Measurements from ENCODE around the gene GRIA4. TPM values are rescaled to one million over a fixed set of nuclear protein-coding genes. Genes with fewer than 3 reads are reported as not detected.

The GRIA4 gene
- total RNA-seq, 1 donor from 2014 or later = 3.7 TPM

DNA sequence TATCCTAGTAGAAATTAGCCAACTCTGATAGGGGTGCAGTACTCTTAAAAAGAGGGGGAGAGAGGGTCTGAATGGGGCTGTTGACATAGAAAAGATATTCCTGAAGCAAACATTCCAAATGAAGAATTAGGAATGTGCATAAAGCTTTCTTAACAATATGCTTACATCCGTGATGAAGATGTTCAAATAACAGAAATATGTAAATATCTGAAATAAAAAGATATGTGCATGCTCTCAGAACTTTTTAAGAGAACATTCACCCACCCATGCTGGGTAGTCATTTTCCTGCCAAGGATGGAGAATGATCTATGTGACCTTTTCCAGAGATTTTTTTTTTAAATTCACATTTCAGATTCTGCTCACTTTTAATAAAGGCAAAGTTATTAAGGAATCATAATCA, 80.6 kb downstream of the GRIA4 start:
- H4K20me1 ChIP-seq (ENCODE audit: low read depth) = no peaks in the 10 kb centered on the region
- H3K9ac ChIP-seq = no peak overlapping the region
- no peaks in the 10 kb centered on the region for H3K36me3 Mint-ChIP-seq
- H3K27ac ChIP-seq = no peak overlapping the region
- H3K9me3 ChIP-seq (ENCODE audit: low read depth) = no peaks in the 10 kb centered on the region
- no peak for DNase-seq (ENCODE audit: low spot score)
- no peaks in the 10 kb centered on the region for H3K4me1 ChIP-seq
- H3K27me3 Mint-ChIP-seq (ENCODE audit: insufficient read depth, low read depth) = no peaks in the 10 kb centered on the region
- no peak overlapping the region for H3K27ac Mint-ChIP-seq
- H3K36me3 ChIP-seq = no peaks in the 10 kb centered on the region
- H3K4me2 ChIP-seq = no peak overlapping the region
- H3K4me3 ChIP-seq = no peak overlapping the region
- H2AFZ ChIP-seq (replicated peaks) = no peak overlapping the region
- TF ChIP-seq EZH2 (IDR thresholded peaks at IDR 0.05) (no peak), EZH2phosphoT487 (IDR thresholded peaks at IDR 0.05) (no peak)
- TF ChIP-seq, protein P1, sequence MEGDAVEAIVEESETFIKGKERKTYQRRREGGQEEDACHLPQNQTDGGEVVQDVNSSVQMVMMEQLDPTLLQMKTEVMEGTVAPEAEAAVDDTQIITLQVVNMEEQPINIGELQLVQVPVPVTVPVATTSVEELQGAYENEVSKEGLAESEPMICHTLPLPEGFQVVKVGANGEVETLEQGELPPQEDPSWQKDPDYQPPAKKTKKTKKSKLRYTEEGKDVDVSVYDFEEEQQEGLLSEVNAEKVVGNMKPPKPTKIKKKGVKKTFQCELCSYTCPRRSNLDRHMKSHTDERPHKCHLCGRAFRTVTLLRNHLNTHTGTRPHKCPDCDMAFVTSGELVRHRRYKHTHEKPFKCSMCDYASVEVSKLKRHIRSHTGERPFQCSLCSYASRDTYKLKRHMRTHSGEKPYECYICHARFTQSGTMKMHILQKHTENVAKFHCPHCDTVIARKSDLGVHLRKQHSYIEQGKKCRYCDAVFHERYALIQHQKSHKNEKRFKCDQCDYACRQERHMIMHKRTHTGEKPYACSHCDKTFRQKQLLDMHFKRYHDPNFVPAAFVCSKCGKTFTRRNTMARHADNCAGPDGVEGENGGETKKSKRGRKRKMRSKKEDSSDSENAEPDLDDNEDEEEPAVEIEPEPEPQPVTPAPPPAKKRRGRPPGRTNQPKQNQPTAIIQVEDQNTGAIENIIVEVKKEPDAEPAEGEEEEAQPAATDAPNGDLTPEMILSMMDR (IDR thresholded peaks at IDR 0.05) = no peak
- no peaks in the 10 kb centered on the region for H3F3A ChIP-seq (ENCODE audit: low read depth)
- H3K27me3 ChIP-seq = no peaks in the 10 kb centered on the region
- H3K4me3 Mint-ChIP-seq = no peak overlapping the region
- H3K79me2 ChIP-seq (ENCODE audit: low read depth) = no peaks in the 10 kb centered on the region
- no peaks in the 10 kb centered on the region for H3K9me3 Mint-ChIP-seq
- peaks cover 14% of the 10 kb centered on the region for H3K4me1 Mint-ChIP-seq

GRCh38 chr11:105693075-105693759, 83.3 kb downstream of the GRIA4 start:
- H3F3A ChIP-seq (ENCODE audit: low read depth) = no peaks in the 10 kb centered on the region
- H3K4me3 Mint-ChIP-seq = no peak overlapping the region
- no peaks in the 10 kb centered on the region for H3K36me3 Mint-ChIP-seq
- H3K9me3 Mint-ChIP-seq = no peaks in the 10 kb centered on the region
- H2AFZ ChIP-seq (replicated peaks) = no peak overlapping the region
- no peaks in the 10 kb centered on the region for H3K79me2 ChIP-seq (ENCODE audit: low read depth)
- no peak for DNase-seq (ENCODE audit: low spot score)
- no peaks in the 10 kb centered on the region for H3K4me1 ChIP-seq
- H3K27ac Mint-ChIP-seq = no peak overlapping the region
- no peak overlapping the region for H3K4me2 ChIP-seq
- H3K9me3 ChIP-seq (ENCODE audit: low read depth) = no peaks in the 10 kb centered on the region
- no peaks in the 10 kb centered on the region for H4K20me1 ChIP-seq (ENCODE audit: low read depth)
- H3K4me3 ChIP-seq = no peak overlapping the region
- no peak overlapping the region for H3K9ac ChIP-seq
- H3K4me1 Mint-ChIP-seq = peaks cover 14% of the 10 kb centered on the region
- no peaks in the 10 kb centered on the region for H3K36me3 ChIP-seq
- no peak for TF ChIP-seq EZH2 (IDR thresholded peaks at IDR 0.05)
- TF ChIP-seq, protein P1 (IDR thresholded peaks at IDR 0.05) = no peak
- TF ChIP-seq EZH2phosphoT487 (IDR thresholded peaks at IDR 0.05) = no peak
- H3K27me3 ChIP-seq = no peaks in the 10 kb centered on the region
- no peak overlapping the region for H3K27ac ChIP-seq
- H3K27me3 Mint-ChIP-seq (ENCODE audit: insufficient read depth, low read depth) = no peaks in the 10 kb centered on the region

DNA sequence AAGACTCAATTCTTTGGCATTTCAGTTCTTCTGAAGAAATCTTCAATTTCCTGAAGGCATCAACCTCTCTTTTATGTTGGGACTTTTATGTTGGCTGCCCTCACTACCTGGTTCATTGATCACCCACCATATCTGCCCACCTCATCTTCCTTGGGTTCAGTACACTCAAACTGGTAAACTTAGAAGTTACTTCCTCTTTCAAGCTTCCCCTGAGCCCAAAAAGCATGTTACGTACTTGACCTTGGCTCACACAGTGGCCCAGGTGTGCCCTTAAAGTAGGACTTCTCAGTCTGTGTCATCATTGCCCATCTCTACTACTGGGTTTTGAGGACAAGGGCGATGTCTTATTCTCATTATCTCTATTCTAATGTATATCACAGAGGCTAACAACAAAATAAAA, 86.1 kb downstream of the GRIA4 start:
- no peak overlapping the region for H3K4me3 Mint-ChIP-seq

More for the DNA sequence above, 86.1 kb downstream of the GRIA4 start:
- H3K9me3 ChIP-seq (ENCODE audit: low read depth) = no peaks in the 10 kb centered on the region
- Mint-ChIP-seq H3K4me1 (peaks cover 16% of the 10 kb centered on the region), H3K36me3 (no peaks in the 10 kb centered on the region), H3K27ac (no peak overlapping the region), H3K9me3 (no peaks in the 10 kb centered on the region), H3K27me3 (ENCODE audit: insufficient read depth, low read depth) (no peaks in the 10 kb centered on the region)
- TF ChIP-seq, protein P1 (IDR thresholded peaks at IDR 0.05) = no peak
- TF ChIP-seq EZH2 (IDR thresholded peaks at IDR 0.05) = no peak
- TF ChIP-seq EZH2phosphoT487 (IDR thresholded peaks at IDR 0.05) = no peak
- no peak overlapping the region for H3K27ac ChIP-seq
- no peak overlapping the region for H3K4me3 ChIP-seq
- no peaks in the 10 kb centered on the region for H3K36me3 ChIP-seq
- H3K4me2 ChIP-seq = no peak overlapping the region
- H3K79me2 ChIP-seq (ENCODE audit: low read depth) = no peaks in the 10 kb centered on the region
- H3K27me3 ChIP-seq = no peaks in the 10 kb centered on the region
- H3F3A ChIP-seq (ENCODE audit: low read depth) = no peaks in the 10 kb centered on the region
- no peaks in the 10 kb centered on the region for H3K4me1 ChIP-seq
- DNase-seq (ENCODE audit: low spot score) = no peak
- no peak overlapping the region for H3K9ac ChIP-seq
- H2AFZ ChIP-seq (replicated peaks) = no peak overlapping the region
- H4K20me1 ChIP-seq (ENCODE audit: low read depth) = no peaks in the 10 kb centered on the region

Data from neural progenitor cell (in vitro differentiated cells).